Measurements from ENCODE around the gene NTSR2.

The NTSR2 gene

GRCh38 chr2:11679016-11679415, 9.0 kb upstream of the NTSR2 start:
- H3K4me3 ChIP-seq (ENCODE audit: low read depth, low read length): no peak overlapping the region
- TF ChIP-seq CTCF (IDR thresholded peaks at IDR 0.05; ENCODE audit: low read depth, low read length): no peak

- H3K4me3 ChIP-seq (ENCODE audit: low read depth, low read length): no peak overlapping the region
- TF ChIP-seq CTCF (IDR thresholded peaks at IDR 0.05; ENCODE audit: low read depth, low read length): no peak
Observed at GRCh38 chr2:11678306-11678960, 8.4 kb upstream of the NTSR2 start.

GRCh38 chr2:11677136-11678055, 7.4 kb upstream of the NTSR2 start:
- TF ChIP-seq CTCF (IDR thresholded peaks at IDR 0.05; ENCODE audit: low read depth, low read length): no peak

GRCh38 chr2:11676640-11677039, 6.6 kb upstream of the NTSR2 start:
- TF ChIP-seq CTCF (IDR thresholded peaks at IDR 0.05; ENCODE audit: low read depth, low read length): no peak
- H3K4me3 ChIP-seq (ENCODE audit: low read depth, low read length): no peak overlapping the region

More at GRCh38 chr2:11677136-11678055, 7.4 kb upstream of the NTSR2 start:
- H3K4me3 ChIP-seq (ENCODE audit: low read depth, low read length): no peak overlapping the region

- no peak for TF ChIP-seq CTCF (IDR thresholded peaks at IDR 0.05; ENCODE audit: low read depth, low read length)
Observed at GRCh38 chr2:11675423-11676112, 5.6 kb upstream of the NTSR2 start.

GRCh38 chr2:11674983-11675382, 5.0 kb upstream of the NTSR2 start:
- H3K4me3 ChIP-seq (ENCODE audit: low read depth, low read length): no peak overlapping the region
- no peak for TF ChIP-seq CTCF (IDR thresholded peaks at IDR 0.05; ENCODE audit: low read depth, low read length)

More at GRCh38 chr2:11675423-11676112, 5.6 kb upstream of the NTSR2 start:
- no peak overlapping the region for H3K4me3 ChIP-seq (ENCODE audit: low read depth, low read length)

All from WI38 (cell line).